GM12878 (cell line): ENCODE results near the gene ANO4. TPM values are rescaled to one million over a fixed set of nuclear protein-coding genes. Genes with fewer than 3 reads are reported as not detected.

Experiments used
- ATAC-seq: fragments of 200-7000 bp; cut with Tn5 transposase; 3 replicates; pipeline ENCODE4 v1.9.1; 2020; ENCODE audit warnings: mild to moderate bottlenecking, moderate library complexity
- BruUV-seq: library from RNA; stranded (reverse); fragments of 400-500 nt; replicated peaks from 2 replicates; lab custom pipeline; 2021; lab: Mats Ljungman, UMichigan
- CTCF ChIA-PET: fragments of 300-600 bp; sonication (Branson Sonifier 250); formaldehyde crosslinking; extraction: SDS; loops from one replicate; lab custom pipeline; 2021; ENCODE audit warnings: inconsistent platforms; lab: Yijun Ruan, JAX
- POLR2A ChIA-PET: fragments of 350-600 bp; formaldehyde crosslinking; extraction: SDS; loops from one replicate; lab custom pipeline; 2021; ENCODE audit warnings: inconsistent platforms; lab: Charles Lee
- RAD21 ChIA-PET: fragments of 300-600 bp; sonication (Branson Sonifier 250); formaldehyde crosslinking; loops from one replicate; lab custom pipeline; 2023; ENCODE audit warnings: antibody characterized with exemption; ENCODE audit not compliant: unreplicated experiment; lab: Charles Lee
- SMC1A ChIA-PET: fragments of 300-600 bp; sonication (Branson Sonifier 250); formaldehyde crosslinking; loops from one replicate; lab custom pipeline; 2023; ENCODE audit not compliant: unreplicated experiment, uncharacterized antibody; lab: Charles Lee
- DNase-seq: peaks from one replicate; pipeline ENCODE4 v3.0.0-alpha.2; 2011; ENCODE audit warnings: low read depth, low spot score
- FAIRE-seq: peaks from 3 replicates; lab custom pipeline; 2011; peaks lifted over from hg19 to GRCh38; lab: Jason Lieb, UNC
- H2AFZ ChIP-seq: 2 replicates; pipeline ENCODE4 v1.6.0; 2011; ENCODE audit warnings: low read depth, low read length, control low read depth; ENCODE audit not compliant: control insufficient read depth
- H3K27ac ChIP-seq: 2 replicates; pipeline ENCODE4 v1.5.1; 2011; ENCODE audit warnings: control low read depth; ENCODE audit not compliant: control insufficient read depth, insufficient read depth
- H3K27me3 ChIP-seq, 2 experiments: replicated peaks in 1 of 2; 2 replicates each; pipeline versions ENCODE4 v1.6.0 to v1.6.1; 2011; ENCODE audit warnings: low read length in 1 of 2; ENCODE audit not compliant: control insufficient read depth in 2 of 2, insufficient read depth in 2 of 2
- H3K36me3 ChIP-seq, 2 experiments: 2 replicates each; pipeline ENCODE4 v1.5.1; 2011; ENCODE audit warnings: low read length in 1 of 2; ENCODE audit not compliant: control insufficient read depth in 2 of 2, insufficient read depth in 2 of 2
- H3K4me1 ChIP-seq: 2 replicates; pipeline ENCODE4 v1.6.1; 2011; ENCODE audit warnings: mild to moderate bottlenecking, low read length, moderate library complexity, mixed read lengths; ENCODE audit not compliant: control insufficient read depth, insufficient read depth
- H3K4me2 ChIP-seq: 2 replicates; pipeline ENCODE4 v1.6.0; 2011; ENCODE audit warnings: control low read depth; ENCODE audit not compliant: control insufficient read depth, insufficient read depth
- H3K4me3 ChIP-seq: fragments of 200-600 bp; sonication (generic); 2 replicates; pipeline ENCODE4 v1.5.1; 2016
- H3K79me2 ChIP-seq: 2 replicates; pipeline ENCODE4 v1.6.0; 2011; ENCODE audit warnings: low read length; ENCODE audit not compliant: control insufficient read depth, insufficient read depth
- H3K9ac ChIP-seq: 2 replicates; pipeline ENCODE4 v1.8.0; 2011; ENCODE audit warnings: low read length, control low read depth, mixed read lengths; ENCODE audit not compliant: control insufficient read depth, insufficient read depth
- H3K9me3 ChIP-seq: replicated peaks from 3 replicates; pipeline ENCODE4 v1.5.1; 2011; ENCODE audit warnings: mild to moderate bottlenecking, low read length; ENCODE audit not compliant: control insufficient read depth, insufficient read depth
- H4K20me1 ChIP-seq: 2 replicates; pipeline ENCODE4 v1.6.0; 2011; ENCODE audit not compliant: control insufficient read depth, insufficient read depth
- BMI1 ChIP-seq: fragments of 450-650 bp; IDR thresholded peaks from 2 replicates; pipeline ENCODE4 v1.6.1; 2016; ENCODE audit warnings: mild to moderate bottlenecking, moderate library complexity, borderline replicate concordance
- RAD21 ChIP-seq: IDR thresholded peaks from 2 replicates; pipeline ENCODE4 v1.6.1; 2011; ENCODE audit warnings: mild to moderate bottlenecking, low read depth, low read length, moderate library complexity; ENCODE audit not compliant: insufficient read depth
- SMAD1 ChIP-seq: fragments of 450-650 bp; IDR thresholded peaks from 2 replicates; pipeline ENCODE4 v1.6.1; 2018; ENCODE audit warnings: mild to moderate bottlenecking, low read depth; ENCODE audit not compliant: partially characterized antibody
- WGBS: methylation state at CpG from one replicate; pipeline ENCODE4 v1.1.6; 2016; ENCODE audit warnings: low lambda C conversion rate; ENCODE audit not compliant: insufficient replicate concordance, insufficient coverage; ENCODE audit errors: missing lambda C conversion rate; 5-methylcytosine and 5-hydroxymethylcytosine counted together
- in situ Hi-C: fragments of 300-500 bp; cut with MboI; formaldehyde crosslinking; loops from 9 replicates; pipeline ENCODE4 v1.14.3; 2018; ENCODE audit warnings: mixed read lengths
- intact Hi-C: fragments of 100-400 bp; cut with micrococcal nuclease; formaldehyde crosslinking; loops from one replicate; pipeline ENCODE4 v1.14.2; 2022; ENCODE audit not compliant: unreplicated experiment
- polyA plus RNA-seq, 11 experiments: library from polyadenylated mRNA; depleted of rRNA in 4 of 11; unstranded in 6 of 11; stranded (reverse) in 5 of 11; fragments of >200 nt; fragmentation: Nextera tagmentation in 4 of 11; fragmentation: Illumina TruSeq in 1 of 11; extraction: Ambion mirVana in 4 of 11; extraction: Trizol in 1 of 11; gene quantifications; 1 replicate in 1 of 11; 2 replicates in 10 of 11; pipeline versions ENCODE4 v1.2.1 to v1.2.3, GENCODE V29; 2011 to 2016; ENCODE audit warnings: inconsistent platforms in 2 of 11, missing spikeins in 2 of 11, low read depth in 1 of 11
- total RNA-seq, 4 experiments: library from RNA; depleted of rRNA in 3 of 4; stranded (reverse); fragments of >200 nt in 3 of 4; fragmentation: Illumina TruSeq in 1 of 4; extraction: Trizol in 1 of 4; gene quantifications; 2 replicates each; pipeline versions ENCODE4 v1.2.1 to v1.2.3, GENCODE V29; 2013 to 2021
- TF ChIP-seq, protein P1 (sequence below): fragments of 450-650 bp; formaldehyde crosslinking; IDR thresholded peaks from 2 replicates; pipeline ENCODE4 v1.4.0; 2020; ENCODE audit warnings: mild to moderate bottlenecking, moderate library complexity
- TF ChIP-seq, protein P2 (sequence below): IDR thresholded peaks from 2 replicates; pipeline ENCODE4 v1.6.1; 2012; ENCODE audit warnings: low read depth, low read length, improper control_type of control experiment
- TF ChIP-seq, protein P3 (sequence below): IDR thresholded peaks from 2 replicates; pipeline ENCODE4 v1.6.1; 2012; ENCODE audit warnings: improper control_type of control experiment, low read depth, low read length; ENCODE audit not compliant: insufficient replicate concordance
- TF ChIP-seq, protein P4 (sequence below): fragments of 450-650 bp; IDR thresholded peaks from 2 replicates; pipeline ENCODE4 v1.6.1; 2017; ENCODE audit warnings: borderline replicate concordance
- TF ChIP-seq, protein P5 (sequence below): fragments of 450-650 bp; IDR thresholded peaks from 2 replicates; pipeline ENCODE4 v1.6.1; 2018; ENCODE audit warnings: mild to moderate bottlenecking, low read depth, moderate library complexity; ENCODE audit not compliant: partially characterized antibody

ANO4 gene
- total and polyA plus RNA-seq, 10 of the 15 experiments (the other 5 are each of a cell fraction or from before 2014, with no cell fraction given) = not detected

DNA sequence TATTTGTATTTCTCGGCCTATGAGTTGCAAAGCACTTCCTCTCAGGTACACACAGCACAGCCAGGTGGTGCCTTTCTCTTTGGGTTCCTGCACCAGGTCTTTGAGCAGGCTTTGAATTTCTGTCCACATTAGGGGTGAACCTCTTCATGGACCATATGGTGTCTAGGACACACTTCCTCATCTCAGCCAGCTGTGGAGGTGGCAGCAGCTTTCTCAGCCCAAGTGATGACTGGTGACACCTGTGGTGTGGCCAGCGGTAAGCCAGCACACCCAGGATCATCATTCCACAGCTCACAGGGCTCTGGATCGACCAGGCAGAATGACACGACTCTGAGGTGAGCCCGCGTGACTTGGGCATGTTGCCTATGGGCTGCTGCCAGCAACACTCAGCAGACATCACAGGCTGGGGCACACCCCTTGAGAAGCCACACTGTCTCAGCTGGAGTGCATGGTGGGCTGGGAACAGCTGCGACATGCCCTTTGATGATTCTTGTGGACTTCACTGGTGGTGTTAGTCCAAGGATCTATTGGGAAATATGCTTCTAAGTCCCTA lies 378.7 kb downstream of the ANO4 start:
- ChIA-PET RAD21 (no interaction called here), POLR2A (no interaction called here), SMC1A (no interaction called here), CTCF (interaction anchor here (2.1 kb wide), 1 partner anchor 151 kb away, joined by 8 read pairs; no protein-coding TSS in a partner anchor)
- no peak overlapping the region for H3K4me2 ChIP-seq
- no peaks in the 10 kb centered on the region for H4K20me1 ChIP-seq
- H3K27me3 ChIP-seq = no peaks in the 10 kb centered on the region
- no peak overlapping the region for H3K4me3 ChIP-seq
- FAIRE-seq (no peak), DNase-seq (no peak), ATAC-seq (no peak)
- no TSS peak for BruUV-seq
- H2AFZ ChIP-seq = no peak overlapping the region
- no peaks in the 10 kb centered on the region for H3K4me1 ChIP-seq
- H3K36me3 ChIP-seq = no peaks in the 10 kb centered on the region
- H3K79me2 ChIP-seq = no peaks in the 10 kb centered on the region
- H3K9ac ChIP-seq = no peak overlapping the region
- no peaks in the 10 kb centered on the region for H3K9me3 ChIP-seq
- intact Hi-C loops = loop anchor here (2.0 to 10.0 kb wide), 2 partner anchors 98 to 152 kb away; no protein-coding TSS in a partner anchor
- in situ Hi-C loops = no loop called here
- WGBS = 43% methylated on average over 7 of the region's 7 CpGs
- no peak overlapping the region for H3K27ac ChIP-seq
- TF ChIP-seq, protein P1, sequence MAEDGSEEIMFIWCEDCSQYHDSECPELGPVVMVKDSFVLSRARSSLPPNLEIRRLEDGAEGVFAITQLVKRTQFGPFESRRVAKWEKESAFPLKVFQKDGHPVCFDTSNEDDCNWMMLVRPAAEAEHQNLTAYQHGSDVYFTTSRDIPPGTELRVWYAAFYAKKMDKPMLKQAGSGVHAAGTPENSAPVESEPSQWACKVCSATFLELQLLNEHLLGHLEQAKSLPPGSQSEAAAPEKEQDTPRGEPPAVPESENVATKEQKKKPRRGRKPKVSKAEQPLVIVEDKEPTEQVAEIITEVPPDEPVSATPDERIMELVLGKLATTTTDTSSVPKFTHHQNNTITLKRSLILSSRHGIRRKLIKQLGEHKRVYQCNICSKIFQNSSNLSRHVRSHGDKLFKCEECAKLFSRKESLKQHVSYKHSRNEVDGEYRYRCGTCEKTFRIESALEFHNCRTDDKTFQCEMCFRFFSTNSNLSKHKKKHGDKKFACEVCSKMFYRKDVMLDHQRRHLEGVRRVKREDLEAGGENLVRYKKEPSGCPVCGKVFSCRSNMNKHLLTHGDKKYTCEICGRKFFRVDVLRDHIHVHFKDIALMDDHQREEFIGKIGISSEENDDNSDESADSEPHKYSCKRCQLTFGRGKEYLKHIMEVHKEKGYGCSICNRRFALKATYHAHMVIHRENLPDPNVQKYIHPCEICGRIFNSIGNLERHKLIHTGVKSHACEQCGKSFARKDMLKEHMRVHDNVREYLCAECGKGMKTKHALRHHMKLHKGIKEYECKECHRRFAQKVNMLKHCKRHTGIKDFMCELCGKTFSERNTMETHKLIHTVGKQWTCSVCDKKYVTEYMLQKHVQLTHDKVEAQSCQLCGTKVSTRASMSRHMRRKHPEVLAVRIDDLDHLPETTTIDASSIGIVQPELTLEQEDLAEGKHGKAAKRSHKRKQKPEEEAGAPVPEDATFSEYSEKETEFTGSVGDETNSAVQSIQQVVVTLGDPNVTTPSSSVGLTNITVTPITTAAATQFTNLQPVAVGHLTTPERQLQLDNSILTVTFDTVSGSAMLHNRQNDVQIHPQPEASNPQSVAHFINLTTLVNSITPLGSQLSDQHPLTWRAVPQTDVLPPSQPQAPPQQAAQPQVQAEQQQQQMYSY (CRISPR knock-in tag) = no peak
- TF ChIP-seq, protein P2, sequence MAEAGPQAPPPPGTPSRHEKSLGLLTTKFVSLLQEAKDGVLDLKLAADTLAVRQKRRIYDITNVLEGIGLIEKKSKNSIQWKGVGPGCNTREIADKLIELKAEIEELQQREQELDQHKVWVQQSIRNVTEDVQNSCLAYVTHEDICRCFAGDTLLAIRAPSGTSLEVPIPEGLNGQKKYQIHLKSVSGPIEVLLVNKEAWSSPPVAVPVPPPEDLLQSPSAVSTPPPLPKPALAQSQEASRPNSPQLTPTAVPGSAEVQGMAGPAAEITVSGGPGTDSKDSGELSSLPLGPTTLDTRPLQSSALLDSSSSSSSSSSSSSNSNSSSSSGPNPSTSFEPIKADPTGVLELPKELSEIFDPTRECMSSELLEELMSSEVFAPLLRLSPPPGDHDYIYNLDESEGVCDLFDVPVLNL = no peak
- no peak for TF ChIP-seq SMAD1
- TF ChIP-seq, protein P3, sequence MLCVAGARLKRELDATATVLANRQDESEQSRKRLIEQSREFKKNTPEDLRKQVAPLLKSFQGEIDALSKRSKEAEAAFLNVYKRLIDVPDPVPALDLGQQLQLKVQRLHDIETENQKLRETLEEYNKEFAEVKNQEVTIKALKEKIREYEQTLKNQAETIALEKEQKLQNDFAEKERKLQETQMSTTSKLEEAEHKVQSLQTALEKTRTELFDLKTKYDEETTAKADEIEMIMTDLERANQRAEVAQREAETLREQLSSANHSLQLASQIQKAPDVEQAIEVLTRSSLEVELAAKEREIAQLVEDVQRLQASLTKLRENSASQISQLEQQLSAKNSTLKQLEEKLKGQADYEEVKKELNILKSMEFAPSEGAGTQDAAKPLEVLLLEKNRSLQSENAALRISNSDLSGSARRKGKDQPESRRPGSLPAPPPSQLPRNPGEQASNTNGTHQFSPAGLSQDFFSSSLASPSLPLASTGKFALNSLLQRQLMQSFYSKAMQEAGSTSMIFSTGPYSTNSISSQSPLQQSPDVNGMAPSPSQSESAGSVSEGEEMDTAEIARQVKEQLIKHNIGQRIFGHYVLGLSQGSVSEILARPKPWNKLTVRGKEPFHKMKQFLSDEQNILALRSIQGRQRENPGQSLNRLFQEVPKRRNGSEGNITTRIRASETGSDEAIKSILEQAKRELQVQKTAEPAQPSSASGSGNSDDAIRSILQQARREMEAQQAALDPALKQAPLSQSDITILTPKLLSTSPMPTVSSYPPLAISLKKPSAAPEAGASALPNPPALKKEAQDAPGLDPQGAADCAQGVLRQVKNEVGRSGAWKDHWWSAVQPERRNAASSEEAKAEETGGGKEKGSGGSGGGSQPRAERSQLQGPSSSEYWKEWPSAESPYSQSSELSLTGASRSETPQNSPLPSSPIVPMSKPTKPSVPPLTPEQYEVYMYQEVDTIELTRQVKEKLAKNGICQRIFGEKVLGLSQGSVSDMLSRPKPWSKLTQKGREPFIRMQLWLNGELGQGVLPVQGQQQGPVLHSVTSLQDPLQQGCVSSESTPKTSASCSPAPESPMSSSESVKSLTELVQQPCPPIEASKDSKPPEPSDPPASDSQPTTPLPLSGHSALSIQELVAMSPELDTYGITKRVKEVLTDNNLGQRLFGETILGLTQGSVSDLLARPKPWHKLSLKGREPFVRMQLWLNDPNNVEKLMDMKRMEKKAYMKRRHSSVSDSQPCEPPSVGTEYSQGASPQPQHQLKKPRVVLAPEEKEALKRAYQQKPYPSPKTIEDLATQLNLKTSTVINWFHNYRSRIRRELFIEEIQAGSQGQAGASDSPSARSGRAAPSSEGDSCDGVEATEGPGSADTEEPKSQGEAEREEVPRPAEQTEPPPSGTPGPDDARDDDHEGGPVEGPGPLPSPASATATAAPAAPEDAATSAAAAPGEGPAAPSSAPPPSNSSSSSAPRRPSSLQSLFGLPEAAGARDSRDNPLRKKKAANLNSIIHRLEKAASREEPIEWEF = no peak
- TF ChIP-seq RAD21 = no peak
- TF ChIP-seq, protein P4, sequence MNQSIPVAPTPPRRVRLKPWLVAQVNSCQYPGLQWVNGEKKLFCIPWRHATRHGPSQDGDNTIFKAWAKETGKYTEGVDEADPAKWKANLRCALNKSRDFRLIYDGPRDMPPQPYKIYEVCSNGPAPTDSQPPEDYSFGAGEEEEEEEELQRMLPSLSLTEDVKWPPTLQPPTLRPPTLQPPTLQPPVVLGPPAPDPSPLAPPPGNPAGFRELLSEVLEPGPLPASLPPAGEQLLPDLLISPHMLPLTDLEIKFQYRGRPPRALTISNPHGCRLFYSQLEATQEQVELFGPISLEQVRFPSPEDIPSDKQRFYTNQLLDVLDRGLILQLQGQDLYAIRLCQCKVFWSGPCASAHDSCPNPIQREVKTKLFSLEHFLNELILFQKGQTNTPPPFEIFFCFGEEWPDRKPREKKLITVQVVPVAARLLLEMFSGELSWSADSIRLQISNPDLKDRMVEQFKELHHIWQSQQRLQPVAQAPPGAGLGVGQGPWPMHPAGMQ = no peak
- TF ChIP-seq BMI1 = no peak
- TF ChIP-seq, protein P5, sequence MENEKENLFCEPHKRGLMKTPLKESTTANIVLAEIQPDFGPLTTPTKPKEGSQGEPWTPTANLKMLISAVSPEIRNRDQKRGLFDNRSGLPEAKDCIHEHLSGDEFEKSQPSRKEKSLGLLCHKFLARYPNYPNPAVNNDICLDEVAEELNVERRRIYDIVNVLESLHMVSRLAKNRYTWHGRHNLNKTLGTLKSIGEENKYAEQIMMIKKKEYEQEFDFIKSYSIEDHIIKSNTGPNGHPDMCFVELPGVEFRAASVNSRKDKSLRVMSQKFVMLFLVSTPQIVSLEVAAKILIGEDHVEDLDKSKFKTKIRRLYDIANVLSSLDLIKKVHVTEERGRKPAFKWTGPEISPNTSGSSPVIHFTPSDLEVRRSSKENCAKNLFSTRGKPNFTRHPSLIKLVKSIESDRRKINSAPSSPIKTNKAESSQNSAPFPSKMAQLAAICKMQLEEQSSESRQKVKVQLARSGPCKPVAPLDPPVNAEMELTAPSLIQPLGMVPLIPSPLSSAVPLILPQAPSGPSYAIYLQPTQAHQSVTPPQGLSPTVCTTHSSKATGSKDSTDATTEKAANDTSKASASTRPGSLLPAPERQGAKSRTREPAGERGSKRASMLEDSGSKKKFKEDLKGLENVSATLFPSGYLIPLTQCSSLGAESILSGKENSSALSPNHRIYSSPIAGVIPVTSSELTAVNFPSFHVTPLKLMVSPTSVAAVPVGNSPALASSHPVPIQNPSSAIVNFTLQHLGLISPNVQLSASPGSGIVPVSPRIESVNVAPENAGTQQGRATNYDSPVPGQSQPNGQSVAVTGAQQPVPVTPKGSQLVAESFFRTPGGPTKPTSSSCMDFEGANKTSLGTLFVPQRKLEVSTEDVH = no peak
